ENCODE measurements around the gene SLC37A2. TPM values are rescaled to one million over a fixed set of nuclear protein-coding genes. Genes with fewer than 3 reads are reported as not detected.

SLC37A2 gene
- total RNA-seq, 2 donors from 2014 or later, result 1.0 to 1.3 TPM

GRCh38 chr11:125139778-125140177 lies 76.7 kb downstream of the SLC37A2 start:
- Histone ChIP-seq H3K27ac (ENCODE audit: low read depth, low read length) (peak overlapping the region; percentile 76), H3K4me3 (ENCODE audit: low read length) (no peak overlapping the region), H3K27me3 (ENCODE audit: control insufficient read depth, insufficient read depth, low read length, poor library complexity, severe bottlenecking) (peaks cover 5% of the 10 kb centered on the region), H3K9me3 (ENCODE audit: control insufficient read depth, low read length) (no peaks in the 10 kb centered on the region), H3K9ac (ENCODE audit: extremely low read depth, low read length, poor library complexity, severe bottlenecking) (no peak overlapping the region), H3K4me1 (ENCODE audit: control insufficient read depth, insufficient read depth, low read length) (peaks cover 7% of the 10 kb centered on the region), H3K36me3 (ENCODE audit: control insufficient read depth, insufficient read depth, low read length) (no peaks in the 10 kb centered on the region)
- peaks cover 30% of the 10 kb centered on the region for H3K4me1 Mint-ChIP-seq
- no peaks in the 10 kb centered on the region for H3K9me3 Mint-ChIP-seq
- no peak for DNase-seq
- no peaks in the 10 kb centered on the region for H3K36me3 Mint-ChIP-seq (ENCODE audit: low read depth)
- peaks cover 55% of the 10 kb centered on the region for H3K27me3 Mint-ChIP-seq (ENCODE audit: insufficient read depth)
- TF ChIP-seq, protein P1, sequence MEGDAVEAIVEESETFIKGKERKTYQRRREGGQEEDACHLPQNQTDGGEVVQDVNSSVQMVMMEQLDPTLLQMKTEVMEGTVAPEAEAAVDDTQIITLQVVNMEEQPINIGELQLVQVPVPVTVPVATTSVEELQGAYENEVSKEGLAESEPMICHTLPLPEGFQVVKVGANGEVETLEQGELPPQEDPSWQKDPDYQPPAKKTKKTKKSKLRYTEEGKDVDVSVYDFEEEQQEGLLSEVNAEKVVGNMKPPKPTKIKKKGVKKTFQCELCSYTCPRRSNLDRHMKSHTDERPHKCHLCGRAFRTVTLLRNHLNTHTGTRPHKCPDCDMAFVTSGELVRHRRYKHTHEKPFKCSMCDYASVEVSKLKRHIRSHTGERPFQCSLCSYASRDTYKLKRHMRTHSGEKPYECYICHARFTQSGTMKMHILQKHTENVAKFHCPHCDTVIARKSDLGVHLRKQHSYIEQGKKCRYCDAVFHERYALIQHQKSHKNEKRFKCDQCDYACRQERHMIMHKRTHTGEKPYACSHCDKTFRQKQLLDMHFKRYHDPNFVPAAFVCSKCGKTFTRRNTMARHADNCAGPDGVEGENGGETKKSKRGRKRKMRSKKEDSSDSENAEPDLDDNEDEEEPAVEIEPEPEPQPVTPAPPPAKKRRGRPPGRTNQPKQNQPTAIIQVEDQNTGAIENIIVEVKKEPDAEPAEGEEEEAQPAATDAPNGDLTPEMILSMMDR (conservative IDR thresholded peaks at IDR 0.05), result no peak
- no peak overlapping the region for H3K27ac Mint-ChIP-seq
- no peak overlapping the region for H3K4me3 Mint-ChIP-seq
- WGBS, 2 experiments (ENCODE audit: insufficient coverage in 1 of 2, insufficient read length in 1 of 2), result 50 to 71% methylated on average over 1 to 3 of the region's 3 CpGs

Other genes starting within 250 kb of the SLC37A2 start
- gene ROBO3, start 197.9 kb upstream of the SLC37A2 start, total RNA-seq, result 10 to 100 TPM; 15.3 to 16.2 TPM
- gene ROBO4, start 165.4 kb upstream of the SLC37A2 start, total RNA-seq, result under 1 TPM in 1 of 2 donors, not detected in 1; 0.59 TPM
- gene HEPN1, start 144.1 kb upstream of the SLC37A2 start, total RNA-seq, result not detected
- gene HEPACAM, start 127.3 kb upstream of the SLC37A2 start, total RNA-seq, result not detected
- 1 to 10 TPM; 3.3 TPM for gene CCDC15, start 109.1 kb upstream of the SLC37A2 start, total RNA-seq
- 10 to 100 TPM; 17.9 to 18.2 TPM for gene TMEM218, start 48.3 kb downstream of the SLC37A2 start, total RNA-seq
- gene PKNOX2, start 101.4 kb downstream of the SLC37A2 start, total RNA-seq, result 1 to 10 TPM; 4.0 to 6.9 TPM